ENCODE data around the gene SAP30BP. TPM values are rescaled to one million over a fixed set of nuclear protein-coding genes. Genes with fewer than 3 reads are reported as not detected.

Gene SAP30BP
- total and polyA plus RNA-seq, 2 of the 8 experiments (the other 6 are each of a cell fraction or from before 2014, with no cell fraction given) = 63.3 to 79.9 TPM

GRCh38 chr17:75630071-75630917 is 36.8 kb upstream of the SAP30BP start:
- H4K8ac ChIP-seq (ENCODE audit: extremely low read depth, insufficient read depth, low read length) = no peak overlapping the region; the same call in 1 of the 2 replicates
- POLR2A ChIA-PET (ENCODE audit: partially characterized antibody) = interaction anchor here (0.6 to 1.4 kb wide), 6 partner anchors 10 to 150 kb away, joined by 3 to 5 read pairs (median 4); partner anchors contain the start of gene RECQL5

More at GRCh38 chr17:75630071-75630917, 36.8 kb upstream of the SAP30BP start:
- TF ChIP-seq ZNF274 (IDR thresholded peaks at IDR 0.05; ENCODE audit: borderline replicate concordance, extremely low read depth, low read length) (no peak), JUN (IDR thresholded peaks at IDR 0.05; ENCODE audit: low read depth, low read length) (no peak), CHD2 (IDR thresholded peaks at IDR 0.05; ENCODE audit: low read length) (no peak), KDM5A (IDR thresholded peaks at IDR 0.05; ENCODE audit: low read length) (no peak)
- TF ChIP-seq, protein P1, sequence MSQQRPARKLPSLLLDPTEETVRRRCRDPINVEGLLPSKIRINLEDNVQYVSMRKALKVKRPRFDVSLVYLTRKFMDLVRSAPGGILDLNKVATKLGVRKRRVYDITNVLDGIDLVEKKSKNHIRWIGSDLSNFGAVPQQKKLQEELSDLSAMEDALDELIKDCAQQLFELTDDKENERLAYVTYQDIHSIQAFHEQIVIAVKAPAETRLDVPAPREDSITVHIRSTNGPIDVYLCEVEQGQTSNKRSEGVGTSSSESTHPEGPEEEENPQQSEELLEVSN (IDR thresholded peaks at IDR 0.05) = no peak
- Histone ChIP-seq H3K56ac (replicated peaks; ENCODE audit: insufficient read length, low read depth, low read length) (no peak overlapping the region), H2BK15ac (ENCODE audit: low read length) (no peak overlapping the region), H3K14ac (ENCODE audit: insufficient read length) (no peak overlapping the region), H3K4me2 (ENCODE audit: insufficient read depth in 1 of 2, low read depth in 2 of 2, low read length in 2 of 2) (no peak overlapping the region), H3K23ac (ENCODE audit: insufficient read length) (no peak overlapping the region), H2BK12ac (ENCODE audit: low read depth, low read length) (no peak overlapping the region), H3K79me2 (ENCODE audit: control insufficient read depth in 1 of 2, insufficient read depth in 2 of 2, low read length in 2 of 2) (no peaks in the 10 kb centered on the region), H3K4me3 (ENCODE audit: extremely low read depth in 1 of 4, insufficient read depth in 2 of 4, low read depth in 3 of 4, low read length in 4 of 4) (no peak overlapping the region), H3K27me3 (replicated peaks in 1 of 4; ENCODE audit: control insufficient read depth in 3 of 4, extremely low read depth in 1 of 4, insufficient read depth in 3 of 4, low read length in 3 of 4) (no peaks in the 10 kb centered on the region), H3K23me2 (ENCODE audit: low read depth, low read length) (no peaks in the 10 kb centered on the region), H3K27ac (ENCODE audit: low read depth, low read length) (no peak overlapping the region; the same call in 1 of the 2 replicates), H3K36me3 (ENCODE audit: control insufficient read depth in 2 of 4, insufficient read depth in 4 of 4, low read length in 3 of 4) (peaks cover 0 to 3% (median under 1%) of the 10 kb centered on the region in 4 experiments; a peak in 1 of 8 replicates), H2BK20ac (ENCODE audit: low read length) (no peak overlapping the region), H2AK5ac (ENCODE audit: low read depth, low read length) (no peak overlapping the region), H3K79me1 (ENCODE audit: low read depth, low read length) (no peaks in the 10 kb centered on the region), H3K18ac (ENCODE audit: extremely low read depth, low read length) (no peak overlapping the region), H2BK120ac (replicated peaks; ENCODE audit: low read depth, low read length) (no peak overlapping the region), H4K91ac (replicated peaks; ENCODE audit: insufficient read length, low read length) (no peak overlapping the region), H3K4me1 (replicated peaks in 1 of 4; ENCODE audit: control insufficient read depth in 3 of 4, insufficient read depth in 4 of 4, low read length in 3 of 4) (peaks cover 0 to 16% (median 11%) of the 10 kb centered on the region in 4 experiments; a peak in 5 of 7 replicates), H4K5ac (ENCODE audit: insufficient read length, low read depth, low read length) (no peak overlapping the region), H2BK5ac (ENCODE audit: low read depth, low read length) (no peak overlapping the region), H3K4ac (replicated peaks; ENCODE audit: insufficient read length, low read depth, low read length) (no peak overlapping the region), H4K20me1 (replicated peaks in 1 of 2; ENCODE audit: control insufficient read depth in 1 of 2, insufficient read depth in 2 of 2, low read length in 2 of 2) (peaks cover 5 to 16% of the 10 kb centered on the region in 2 experiments), H3K9ac (replicated peaks in 1 of 4; ENCODE audit: extremely low read depth in 1 of 4, low read depth in 3 of 4, low read length in 3 of 4) (no peak overlapping the region), H2AFZ (ENCODE audit: low read length) (no peak overlapping the region), H3K9me3 (ENCODE audit: insufficient read depth in 2 of 2, low read depth in 1 of 2, low read length in 1 of 2) (no peaks in the 10 kb centered on the region)
- CTCF ChIA-PET (ENCODE audit: partially characterized antibody) = interaction anchor here (0.6 to 59.2 kb wide), 12 partner anchors 12 to 516 kb away, joined by 3 to 2200 read pairs (median 4); partner anchors contain the start of genes RECQL5, SAP30BP and SMIM5
- FAIRE-seq (no peak), DNase-seq (ENCODE audit: low read depth in 1 of 2, low spot score in 2 of 2) (no peak)
- WGBS, 2 experiments (ENCODE audit: extremely low coverage in 1 of 2, insufficient coverage in 1 of 2, insufficient read length in 1 of 2, insufficient replicate concordance in 2 of 2, low coverage in 1 of 2, low lambda C conversion rate in 2 of 2, missing lambda C conversion rate in 1 of 2) = 90% methylated on average over 24 of the region's 26 CpGs; no CpG with 5 or more reads in 1 of the 2 experiments

Measured in H1 (cell line).